HepG2 (cell line): ENCODE data around the gene CTSA. TPM values are rescaled to one million over a fixed set of nuclear protein-coding genes. Genes with fewer than 3 reads are reported as not detected.
A peak's percentile ranks its signal among the peaks of the same experiment; 100 is the strongest.

Experiments used
- AKNA ChIP-seq: sonication (generic); formaldehyde crosslinking; IDR thresholded peaks from 2 replicates; pipeline ENCODE4 v1.4.0; 2020; ENCODE audit warnings: missing genetic modification reagents, borderline replicate concordance
- BCLAF1 ChIP-seq: fragments of 450-650 bp; IDR thresholded peaks from 2 replicates; pipeline ENCODE4 v1.6.1; 2017; ENCODE audit warnings: mild to moderate bottlenecking
- CERS6 ChIP-seq: sonication (generic); formaldehyde crosslinking; IDR thresholded peaks from 2 replicates; pipeline ENCODE4 v1.5.0; 2020; ENCODE audit warnings: missing genetic modification reagents
- FOXK2 ChIP-seq: fragments of 450-650 bp; IDR thresholded peaks from 2 replicates; pipeline ENCODE4 v1.6.1; 2016
- GPN1 ChIP-seq: sonication (generic); formaldehyde crosslinking; IDR thresholded peaks from 2 replicates; pipeline ENCODE4 v1.5.1; 2020; ENCODE audit warnings: missing genetic modification reagents, borderline replicate concordance
- KAT2B ChIP-seq: fragments of 150-350 bp; IDR thresholded peaks from 2 replicates; pipeline ENCODE4 v1.6.1; 2014; ENCODE audit warnings: low read depth, low read length, borderline replicate concordance
- MBD4 ChIP-seq: IDR thresholded peaks from 2 replicates; pipeline ENCODE4 v1.6.1; 2012; ENCODE audit warnings: low read length, inconsistent platforms, borderline replicate concordance
- MXD1 ChIP-seq: sonication (generic); formaldehyde crosslinking; IDR thresholded peaks from 2 replicates; pipeline ENCODE4 v1.4.0; 2020; ENCODE audit warnings: mild to moderate bottlenecking, missing genetic modification reagents
- MYC ChIP-seq: sonication (generic); formaldehyde crosslinking; IDR thresholded peaks from 2 replicates; pipeline ENCODE4 v1.9.0; 2021; ENCODE audit warnings: missing genetic modification reagents, borderline replicate concordance
- NFAT5 ChIP-seq: sonication (generic); formaldehyde crosslinking; IDR thresholded peaks from 2 replicates; pipeline ENCODE4 v1.4.0; 2020; ENCODE audit warnings: missing genetic modification reagents
- NFYC ChIP-seq: IDR thresholded peaks from 2 replicates; pipeline ENCODE4 v1.6.1; 2016; ENCODE audit warnings: missing genetic modification reagents, missing compliant biosample characterization
- RXRB ChIP-seq: IDR thresholded peaks from 2 replicates; pipeline ENCODE4 v1.6.1; 2016; ENCODE audit warnings: borderline replicate concordance, missing genetic modification reagents, missing compliant biosample characterization
- ZNF839 ChIP-seq: sonication (generic); formaldehyde crosslinking; IDR thresholded peaks from 2 replicates; pipeline ENCODE4 v1.4.0; 2020; ENCODE audit warnings: missing genetic modification reagents, mild to moderate bottlenecking, borderline replicate concordance
- polyA plus RNA-seq, 8 experiments: library from polyadenylated mRNA; depleted of rRNA in 3 of 8; stranded (reverse) in 7 of 8; unstranded in 1 of 8; fragments of >200 nt; fragmentation: Illumina TruSeq in 4 of 8; extraction: Trizol in 4 of 8; gene quantifications; 2 replicates each; pipeline versions ENCODE4 v1.2.1 to v1.2.3, GENCODE V29; 2011 to 2016; ENCODE audit warnings: low read depth in 4 of 8, missing spikeins in 1 of 8, mixed read lengths in 1 of 8; ENCODE audit not compliant: insufficient read depth in 1 of 8
- total RNA-seq, 5 experiments: library from RNA; depleted of rRNA; stranded (reverse); fragments of >200 nt; fragmentation: Illumina TruSeq; extraction: Trizol; gene quantifications; 2 replicates each; pipeline ENCODE4 v1.2.3, GENCODE V29; 2016; ENCODE audit warnings: low read depth in 1 of 5

Gene CTSA
- total and polyA plus RNA-seq, 2 of the 13 experiments (the other 11 are each of a cell fraction or from before 2014, with no cell fraction given): 202 to 231 TPM

GRCh38 chr20:45927071-45927878, 36.1 kb downstream of the CTSA start (continued):
- TF ChIP-seq NFAT5 (no peak; the same call in 1 of the 2 replicates), ZNF839 (CRISPR knock-in tag) (0 out of 2 replicates have a peak, but pooled peaks have one; percentile 36), CERS6 (CRISPR knock-in tag) (no peak), FOXK2 (peak; percentile 26; the same call in 1 of the 2 replicates), MXD1 (no peak), MBD4 (peak; percentile 45; the same call in 1 of the 2 replicates), AKNA (CRISPR knock-in tag) (no peak), KAT2B (no peak), MYC (CRISPR knock-in tag) (peak; percentile 54), RXRB (CRISPR knock-in tag) (peak; percentile 99), GPN1 (CRISPR knock-in tag) (no peak), BCLAF1 (no peak), NFYC (peak; percentile 20; the same call in 1 of the 2 replicates)
